ENCODE measurements around the gene LINGO3.
"Not testable (repeated sequence)": the region's sequence is repeated elsewhere in the genome, so short reads cannot be mapped to it uniquely, and the experiment has no call there.

The LINGO3 gene

DNA sequence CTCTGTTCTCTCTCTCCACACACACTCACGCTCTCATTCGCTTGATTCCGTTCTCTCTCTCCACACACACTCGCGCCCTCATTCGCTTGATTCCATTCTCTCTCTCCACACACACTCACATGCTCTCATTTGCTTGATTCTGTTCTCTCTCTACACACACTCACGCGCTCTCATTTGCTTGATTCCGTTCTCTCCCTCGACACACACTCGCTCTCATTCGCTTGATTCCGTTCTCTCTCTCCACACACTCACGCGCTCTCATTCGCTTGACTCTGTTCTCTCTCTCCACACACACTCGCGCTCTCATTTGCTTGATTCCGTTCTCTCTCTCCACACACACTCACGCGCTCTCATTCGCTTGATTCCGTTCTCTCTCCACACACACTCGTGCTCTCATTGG is 41.9 kb upstream of the LINGO3 start:
- H3K4me1 ChIP-seq (ENCODE audit: control insufficient read depth, insufficient read depth, low read length); POLR2A ChIA-PET; H3K9me3 ChIP-seq (ENCODE audit: control insufficient read depth, insufficient read depth, low read depth, low read length); H3K4me3 ChIP-seq (ENCODE audit: low read depth, low read length); H3K27ac ChIP-seq (ENCODE audit: extremely low read depth, low read depth, low read length); CTCF ChIA-PET: not testable (repeated sequence)
- peak; percentile 70; the same call in 1 of the 2 replicates for TF ChIP-seq ZNF596 (tag by site-specific recombination; IDR thresholded peaks at IDR 0.05)
- peak; percentile 62 for TF ChIP-seq PRDM1 (tag by site-specific recombination; IDR thresholded peaks at IDR 0.05)
- H3K36me3 ChIP-seq (ENCODE audit: control insufficient read depth in 2 of 2, insufficient read depth in 1 of 2, low read length in 2 of 2), result peaks cover 0 to 44% of the 10 kb centered on the region in 2 experiments; a peak in 2 of 3 replicates

DNA sequence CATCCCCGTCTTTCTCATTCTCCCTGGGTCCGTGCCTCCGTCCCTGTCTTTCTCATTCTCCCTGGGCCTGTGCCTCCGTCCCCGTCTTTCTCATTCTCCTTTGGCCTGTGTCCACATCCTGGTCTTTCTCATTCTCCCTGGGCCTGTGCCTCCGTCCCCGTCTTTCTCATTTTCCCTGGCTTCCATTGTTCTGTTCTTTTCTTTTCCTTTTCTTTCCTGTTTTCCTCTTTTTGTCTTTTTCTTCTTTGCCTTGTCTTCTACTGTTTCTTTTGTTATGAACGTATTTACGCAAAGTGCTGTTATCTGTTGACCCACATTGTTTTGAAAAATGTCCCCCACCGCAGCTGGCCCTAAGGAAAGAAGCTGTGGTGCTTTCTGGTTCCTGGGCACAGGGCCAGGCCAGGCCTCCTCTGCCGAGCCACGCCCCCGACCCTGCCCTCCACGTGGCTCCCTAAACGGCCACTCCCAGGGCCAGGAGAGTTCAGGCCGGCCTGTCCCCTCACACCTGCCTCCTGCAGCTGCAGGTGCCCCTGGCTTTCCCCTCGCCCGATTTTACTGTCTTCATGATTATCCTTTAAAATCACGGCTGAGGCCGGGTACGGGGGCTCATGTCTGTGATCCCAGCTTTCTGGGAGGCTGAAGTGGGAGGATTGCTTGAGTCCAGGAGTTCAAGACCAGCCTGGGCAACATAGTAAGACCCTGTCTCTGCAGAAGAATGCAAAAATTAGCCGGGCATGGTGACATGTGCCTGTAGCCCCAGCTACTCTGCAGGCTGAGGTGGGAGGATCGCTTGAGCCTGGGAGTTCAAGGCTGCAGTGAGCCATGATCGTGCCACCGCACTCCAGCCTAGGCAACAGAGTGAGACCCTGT is 38.1 kb upstream of the LINGO3 start:
- peaks cover 0 to 51% of the 10 kb centered on the region in 2 experiments; a peak in 2 of 3 replicates for H3K36me3 ChIP-seq (ENCODE audit: control insufficient read depth in 2 of 2, insufficient read depth in 1 of 2, low read length in 2 of 2)
- no peaks in the 10 kb centered on the region for H3K9me3 ChIP-seq (ENCODE audit: control insufficient read depth, insufficient read depth, low read depth, low read length)
- ChIA-PET POLR2A (no interaction called here), CTCF (interaction anchor here (0.6 kb wide), 2 partner anchors 22 to 79 kb away, joined by 3 read pairs; no protein-coding TSS in a partner anchor)
- no peak overlapping the region for H3K4me3 ChIP-seq (ENCODE audit: low read depth, low read length)
- no peak overlapping the region for H3K27ac ChIP-seq (ENCODE audit: extremely low read depth, low read depth, low read length)
- H3K4me1 ChIP-seq (ENCODE audit: control insufficient read depth, insufficient read depth, low read length), result no peaks in the 10 kb centered on the region
- TF ChIP-seq IKZF3 (tag by site-specific recombination; IDR thresholded peaks at IDR 0.05) (no peak), YY1 (tag by site-specific recombination; IDR thresholded peaks at IDR 0.05) (no peak), ZBTB7A (tag by site-specific recombination; IDR thresholded peaks at IDR 0.05; ENCODE audit: low read depth) (no peak), ZNF830 (tag by site-specific recombination; IDR thresholded peaks at IDR 0.05; ENCODE audit: low read depth) (no peak), KLF9 (tag by site-specific recombination; IDR thresholded peaks at IDR 0.05; ENCODE audit: low read depth) (peak; percentile 70), ZBTB21 (tag by site-specific recombination; IDR thresholded peaks at IDR 0.05) (no peak), ZNF121 (tag by site-specific recombination; IDR thresholded peaks at IDR 0.05) (no peak), RBAK (tag by site-specific recombination; IDR thresholded peaks at IDR 0.05) (no peak), PRDM2 (tag by site-specific recombination; IDR thresholded peaks at IDR 0.05; ENCODE audit: borderline replicate concordance) (no peak), KLF1 (tag by site-specific recombination; IDR thresholded peaks at IDR 0.05) (peak; percentile 94), ZNF561 (tag by site-specific recombination; IDR thresholded peaks at IDR 0.05; ENCODE audit: borderline replicate concordance) (no peak), ZNF23 (tag by site-specific recombination; IDR thresholded peaks at IDR 0.05; ENCODE audit: borderline replicate concordance) (no peak), SP2 (tag by site-specific recombination; IDR thresholded peaks at IDR 0.05) (no peak), ZNF311 (tag by site-specific recombination; IDR thresholded peaks at IDR 0.05; ENCODE audit: borderline replicate concordance) (no peak), ZNF366 (tag by site-specific recombination; conservative IDR thresholded peaks at IDR 0.05) (peak; percentile 58)
- TF ChIP-seq, protein P1, sequence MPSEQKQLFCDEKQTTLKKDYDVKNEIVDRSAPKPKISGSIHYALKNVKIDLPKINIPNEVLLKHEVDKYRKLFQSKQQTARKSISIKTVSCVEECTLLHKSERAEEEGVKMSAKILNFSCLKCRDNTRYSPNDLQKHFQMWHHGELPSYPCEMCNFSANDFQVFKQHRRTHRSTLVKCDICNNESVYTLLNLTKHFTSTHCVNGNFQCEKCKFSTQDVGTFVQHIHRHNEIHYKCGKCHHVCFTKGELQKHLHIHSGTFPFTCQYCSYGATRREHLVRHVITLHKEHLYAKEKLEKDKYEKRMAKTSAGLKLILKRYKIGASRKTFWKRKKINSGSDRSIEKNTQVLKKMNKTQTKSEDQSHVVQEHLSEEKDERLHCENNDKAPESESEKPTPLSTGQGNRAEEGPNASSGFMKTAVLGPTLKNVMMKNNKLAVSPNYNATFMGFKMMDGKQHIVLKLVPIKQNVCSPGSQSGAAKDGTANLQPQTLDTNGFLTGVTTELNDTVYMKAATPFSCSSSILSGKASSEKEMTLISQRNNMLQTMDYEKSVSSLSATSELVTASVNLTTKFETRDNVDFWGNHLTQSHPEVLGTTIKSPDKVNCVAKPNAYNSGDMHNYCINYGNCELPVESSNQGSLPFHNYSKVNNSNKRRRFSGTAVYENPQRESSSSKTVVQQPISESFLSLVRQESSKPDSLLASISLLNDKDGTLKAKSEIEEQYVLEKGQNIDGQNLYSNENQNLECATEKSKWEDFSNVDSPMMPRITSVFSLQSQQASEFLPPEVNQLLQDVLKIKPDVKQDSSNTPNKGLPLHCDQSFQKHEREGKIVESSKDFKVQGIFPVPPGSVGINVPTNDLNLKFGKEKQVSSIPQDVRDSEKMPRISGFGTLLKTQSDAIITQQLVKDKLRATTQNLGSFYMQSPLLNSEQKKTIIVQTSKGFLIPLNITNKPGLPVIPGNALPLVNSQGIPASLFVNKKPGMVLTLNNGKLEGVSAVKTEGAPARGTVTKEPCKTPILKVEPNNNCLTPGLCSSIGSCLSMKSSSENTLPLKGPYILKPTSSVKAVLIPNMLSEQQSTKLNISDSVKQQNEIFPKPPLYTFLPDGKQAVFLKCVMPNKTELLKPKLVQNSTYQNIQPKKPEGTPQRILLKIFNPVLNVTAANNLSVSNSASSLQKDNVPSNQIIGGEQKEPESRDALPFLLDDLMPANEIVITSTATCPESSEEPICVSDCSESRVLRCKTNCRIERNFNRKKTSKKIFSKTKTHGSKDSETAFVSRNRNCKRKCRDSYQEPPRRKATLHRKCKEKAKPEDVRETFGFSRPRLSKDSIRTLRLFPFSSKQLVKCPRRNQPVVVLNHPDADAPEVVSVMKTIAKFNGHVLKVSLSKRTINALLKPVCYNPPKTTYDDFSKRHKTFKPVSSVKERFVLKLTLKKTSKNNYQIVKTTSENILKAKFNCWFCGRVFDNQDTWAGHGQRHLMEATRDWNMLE (tag by site-specific recombination; conservative IDR thresholded peaks at IDR 0.05; ENCODE audit: low read depth), result no peak
- TF ChIP-seq, protein P2, sequence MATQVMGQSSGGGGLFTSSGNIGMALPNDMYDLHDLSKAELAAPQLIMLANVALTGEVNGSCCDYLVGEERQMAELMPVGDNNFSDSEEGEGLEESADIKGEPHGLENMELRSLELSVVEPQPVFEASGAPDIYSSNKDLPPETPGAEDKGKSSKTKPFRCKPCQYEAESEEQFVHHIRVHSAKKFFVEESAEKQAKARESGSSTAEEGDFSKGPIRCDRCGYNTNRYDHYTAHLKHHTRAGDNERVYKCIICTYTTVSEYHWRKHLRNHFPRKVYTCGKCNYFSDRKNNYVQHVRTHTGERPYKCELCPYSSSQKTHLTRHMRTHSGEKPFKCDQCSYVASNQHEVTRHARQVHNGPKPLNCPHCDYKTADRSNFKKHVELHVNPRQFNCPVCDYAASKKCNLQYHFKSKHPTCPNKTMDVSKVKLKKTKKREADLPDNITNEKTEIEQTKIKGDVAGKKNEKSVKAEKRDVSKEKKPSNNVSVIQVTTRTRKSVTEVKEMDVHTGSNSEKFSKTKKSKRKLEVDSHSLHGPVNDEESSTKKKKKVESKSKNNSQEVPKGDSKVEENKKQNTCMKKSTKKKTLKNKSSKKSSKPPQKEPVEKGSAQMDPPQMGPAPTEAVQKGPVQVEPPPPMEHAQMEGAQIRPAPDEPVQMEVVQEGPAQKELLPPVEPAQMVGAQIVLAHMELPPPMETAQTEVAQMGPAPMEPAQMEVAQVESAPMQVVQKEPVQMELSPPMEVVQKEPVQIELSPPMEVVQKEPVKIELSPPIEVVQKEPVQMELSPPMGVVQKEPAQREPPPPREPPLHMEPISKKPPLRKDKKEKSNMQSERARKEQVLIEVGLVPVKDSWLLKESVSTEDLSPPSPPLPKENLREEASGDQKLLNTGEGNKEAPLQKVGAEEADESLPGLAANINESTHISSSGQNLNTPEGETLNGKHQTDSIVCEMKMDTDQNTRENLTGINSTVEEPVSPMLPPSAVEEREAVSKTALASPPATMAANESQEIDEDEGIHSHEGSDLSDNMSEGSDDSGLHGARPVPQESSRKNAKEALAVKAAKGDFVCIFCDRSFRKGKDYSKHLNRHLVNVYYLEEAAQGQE (tag by site-specific recombination; IDR thresholded peaks at IDR 0.05), result no peak
